Measurements from ENCODE around the gene FOXA2.

DNA sequence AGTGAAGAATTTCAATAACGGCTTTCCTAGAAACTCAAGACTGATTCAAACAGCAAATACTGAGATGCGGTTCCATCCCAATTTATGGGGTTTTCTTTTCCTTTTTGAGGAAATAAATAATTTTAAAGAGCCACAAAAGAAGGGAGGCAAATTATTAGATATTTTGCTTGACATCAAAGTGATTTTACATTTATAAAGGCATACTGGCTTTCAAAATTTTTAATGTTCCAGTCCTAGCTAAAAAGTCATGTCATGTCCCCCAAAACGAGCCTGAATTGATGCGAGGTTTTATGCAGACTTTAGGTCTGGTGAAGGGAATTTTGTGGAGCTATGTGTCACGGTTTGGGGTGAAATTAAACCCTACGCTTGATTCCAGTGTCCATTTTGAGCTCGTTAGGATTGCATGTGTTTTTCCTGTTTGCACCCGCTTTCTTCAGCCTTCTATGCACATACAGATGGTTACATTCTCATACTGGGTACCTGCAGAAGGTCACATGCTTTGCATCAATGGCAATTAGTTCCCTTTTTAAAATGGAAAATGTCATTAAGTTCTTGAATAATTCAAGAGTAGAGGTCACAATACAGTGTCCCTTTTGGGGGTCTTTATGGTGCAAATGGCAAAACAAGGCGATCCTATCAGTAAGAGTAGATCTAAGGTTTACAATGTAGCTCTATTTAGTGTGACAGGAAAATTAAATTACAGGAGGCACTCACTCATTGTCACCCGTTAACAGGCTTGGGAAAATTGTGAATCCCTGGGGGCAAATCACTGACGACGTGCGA is 17.3 kb downstream of the FOXA2 start:
- TF ChIP-seq, protein P1, sequence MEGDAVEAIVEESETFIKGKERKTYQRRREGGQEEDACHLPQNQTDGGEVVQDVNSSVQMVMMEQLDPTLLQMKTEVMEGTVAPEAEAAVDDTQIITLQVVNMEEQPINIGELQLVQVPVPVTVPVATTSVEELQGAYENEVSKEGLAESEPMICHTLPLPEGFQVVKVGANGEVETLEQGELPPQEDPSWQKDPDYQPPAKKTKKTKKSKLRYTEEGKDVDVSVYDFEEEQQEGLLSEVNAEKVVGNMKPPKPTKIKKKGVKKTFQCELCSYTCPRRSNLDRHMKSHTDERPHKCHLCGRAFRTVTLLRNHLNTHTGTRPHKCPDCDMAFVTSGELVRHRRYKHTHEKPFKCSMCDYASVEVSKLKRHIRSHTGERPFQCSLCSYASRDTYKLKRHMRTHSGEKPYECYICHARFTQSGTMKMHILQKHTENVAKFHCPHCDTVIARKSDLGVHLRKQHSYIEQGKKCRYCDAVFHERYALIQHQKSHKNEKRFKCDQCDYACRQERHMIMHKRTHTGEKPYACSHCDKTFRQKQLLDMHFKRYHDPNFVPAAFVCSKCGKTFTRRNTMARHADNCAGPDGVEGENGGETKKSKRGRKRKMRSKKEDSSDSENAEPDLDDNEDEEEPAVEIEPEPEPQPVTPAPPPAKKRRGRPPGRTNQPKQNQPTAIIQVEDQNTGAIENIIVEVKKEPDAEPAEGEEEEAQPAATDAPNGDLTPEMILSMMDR (IDR thresholded peaks at IDR 0.05; ENCODE audit: low read depth, low read length, poor library complexity, severe bottlenecking): no peak
- TF ChIP-seq EZH2phosphoT487 (IDR thresholded peaks at IDR 0.05; ENCODE audit: borderline replicate concordance, low read length): no peak

Measured in DOHH2 (cell line).